Activated naive CD4-positive, alpha-beta T cell treated with anti-CD3 and anti-CD28 coated beads, Interleukin-2, amount 10 ng/mL, durations not matched to agents 7 days and 5 days (primary cell): ENCODE results near the gene FXYD2.
"Not testable (repeated sequence)": the region's sequence is repeated elsewhere in the genome, so short reads cannot be mapped to it uniquely, and the experiment has no call there.

Experiments
- CTCF ChIA-PET: fragments of 350-600 bp; sonication (Branson Sonifier 250); formaldehyde crosslinking; loops from one replicate; lab custom pipeline; 2021; ENCODE audit warnings: antibody characterized with exemption; lab: Charles Lee
- DNase-seq: peaks from one replicate; pipeline ENCODE4 v3.0.0-alpha.2; 2020
- H3K27ac Mint-ChIP-seq: one replicate; pipeline ENCODE4 v1.8.0; 2021; ENCODE audit warnings: mild to moderate bottlenecking, moderate library complexity, mixed read lengths
- H3K27me3 Mint-ChIP-seq: one replicate; pipeline ENCODE4 v1.8.0; 2021; ENCODE audit warnings: mild to moderate bottlenecking, mixed read lengths
- H3K36me3 Mint-ChIP-seq: one replicate; pipeline ENCODE4 v1.8.0; 2021; ENCODE audit warnings: mixed read lengths
- H3K4me1 Mint-ChIP-seq: one replicate; pipeline ENCODE4 v1.8.0; 2021; ENCODE audit warnings: mixed read lengths
- H3K4me3 Mint-ChIP-seq: one replicate; pipeline ENCODE4 v1.8.0; 2021; ENCODE audit warnings: mild to moderate bottlenecking, moderate library complexity, mixed read lengths
- H3K9me3 Mint-ChIP-seq: one replicate; pipeline ENCODE4 v1.8.0; 2021; ENCODE audit warnings: mixed read lengths

FXYD2 gene

GRCh38 chr11:117818041-117818873 is 6.3 kb downstream of the FXYD2 start:
- H3K4me3 Mint-ChIP-seq, result no peak overlapping the region
- CTCF ChIA-PET, result interaction anchor here (0.6 to 11.5 kb wide), 17 partner anchors 10 to 484 kb away, joined by 3 to 270 read pairs (median 6); partner anchors contain the start of gene DSCAML1
- no peak for DNase-seq
- H3K27me3 Mint-ChIP-seq, result peaks cover 4% of the 10 kb centered on the region
- H3K27ac Mint-ChIP-seq, result peak overlapping the region; percentile 80
- H3K4me1 Mint-ChIP-seq, result peaks cover 61% of the 10 kb centered on the region
- no peaks in the 10 kb centered on the region for H3K9me3 Mint-ChIP-seq
- no peaks in the 10 kb centered on the region for H3K36me3 Mint-ChIP-seq

DNA sequence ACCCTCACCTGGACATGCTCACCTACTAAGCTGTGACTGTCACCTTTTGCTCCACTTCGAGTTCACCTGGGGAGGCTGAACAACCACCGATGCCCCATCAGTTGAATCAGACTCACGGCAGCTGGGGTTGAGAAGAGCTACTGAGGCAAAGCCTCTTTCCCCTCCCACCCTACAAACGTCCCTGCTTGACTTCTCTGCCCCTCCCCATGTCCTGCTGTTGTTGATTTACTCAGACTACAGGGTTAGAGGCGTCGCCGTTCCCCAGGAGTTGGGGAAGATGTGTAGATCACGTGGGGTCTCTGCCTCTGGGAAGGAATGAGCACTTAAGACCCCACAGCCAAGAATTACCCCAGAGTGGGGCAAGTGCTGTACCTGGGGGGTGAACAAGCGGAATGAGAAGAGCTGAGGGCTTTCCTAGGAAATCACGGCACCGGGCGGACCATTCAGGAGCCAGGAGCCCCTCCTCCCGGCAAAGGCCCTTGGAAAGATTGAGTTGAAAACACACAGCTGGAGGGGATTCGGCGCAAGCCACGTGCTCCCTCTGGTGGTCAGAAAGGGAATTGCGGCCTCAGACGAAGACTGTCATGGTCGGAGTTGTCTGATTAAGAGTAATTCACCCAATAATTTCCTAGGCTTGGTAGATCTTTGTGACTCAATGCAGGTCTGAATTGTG is 7.0 kb downstream of the FXYD2 start:
- Mint-ChIP-seq H3K27me3 (peaks cover 4% of the 10 kb centered on the region), H3K36me3 (no peaks in the 10 kb centered on the region), H3K4me1 (peaks cover 54% of the 10 kb centered on the region), H3K4me3 (no peak overlapping the region), H3K27ac (peak overlapping the region; percentile 80), H3K9me3 (no peaks in the 10 kb centered on the region)
- DNase-seq, result peak; percentile 88
- CTCF ChIA-PET, result interaction anchor here (0.8 to 11.5 kb wide), 15 partner anchors 10 to 397 kb away, joined by 3 to 270 read pairs (median 6); partner anchors contain the start of gene DSCAML1

- Mint-ChIP-seq H3K27ac (no peak overlapping the region), H3K9me3 (no peaks in the 10 kb centered on the region), H3K36me3 (no peaks in the 10 kb centered on the region), H3K27me3 (peaks cover 2% of the 10 kb centered on the region), H3K4me1 (peaks cover 49% of the 10 kb centered on the region), H3K4me3 (no peak overlapping the region)
- CTCF ChIA-PET, result interaction anchor here (1.0 to 11.5 kb wide), 14 partner anchors 9 to 397 kb away, joined by 3 to 270 read pairs (median 6); no protein-coding TSS in a partner anchor
- no peak for DNase-seq
These were observed 7.6 kb downstream of the FXYD2 start for GRCh38 chr11:117816846-117817367.

- Mint-ChIP-seq H3K4me3 (no peak overlapping the region), H3K4me1 (peaks cover 47% of the 10 kb centered on the region), H3K27ac (peak overlapping the region; percentile 84), H3K36me3 (no peaks in the 10 kb centered on the region), H3K27me3 (no peaks in the 10 kb centered on the region), H3K9me3 (no peaks in the 10 kb centered on the region)
- no peak for DNase-seq
- CTCF ChIA-PET, result interaction anchor here (0.7 to 11.5 kb wide), 11 partner anchors 8 to 390 kb away, joined by 3 to 270 read pairs (median 5); no protein-coding TSS in a partner anchor
These were observed 8.3 kb downstream of the FXYD2 start for GRCh38 chr11:117816151-117816741.

DNA sequence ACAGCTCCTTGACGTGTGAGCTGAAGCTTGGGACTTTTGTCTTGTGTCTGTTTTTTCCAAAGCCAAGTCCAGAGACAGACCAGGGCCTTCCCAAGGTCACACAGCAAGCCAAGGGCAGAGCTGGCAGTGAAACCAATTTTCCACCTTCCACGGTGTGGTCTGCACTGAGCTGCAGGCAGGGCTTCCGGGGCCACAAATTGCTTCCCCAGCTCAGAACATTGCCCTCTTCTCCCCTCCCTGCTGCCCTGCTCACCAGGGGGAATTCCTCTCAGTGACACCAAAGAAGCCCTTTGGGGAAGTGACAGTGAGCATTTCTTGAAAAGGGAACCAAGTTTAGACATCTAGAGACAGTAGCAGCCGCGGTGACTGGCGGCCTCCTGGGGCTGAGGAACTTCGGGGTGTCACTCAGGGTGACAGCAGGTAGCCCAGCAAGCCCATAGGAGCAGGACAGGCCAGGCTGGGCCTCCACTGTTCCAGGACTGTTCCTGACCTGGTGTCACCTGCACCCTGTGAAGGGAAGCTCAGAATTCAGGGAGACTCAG is 9.2 kb downstream of the FXYD2 start:
- peak; percentile 72 for DNase-seq
- CTCF ChIA-PET, result interaction anchor here (0.7 to 11.5 kb wide), 11 partner anchors 7 to 390 kb away, joined by 3 to 270 read pairs (median 5); no protein-coding TSS in a partner anchor
- Mint-ChIP-seq H3K4me3 (peak overlapping the region; percentile 51), H3K4me1 (peaks cover 47% of the 10 kb centered on the region), H3K27me3 (peaks cover 7% of the 10 kb centered on the region), H3K27ac (peak overlapping the region; percentile 84), H3K9me3 (no peaks in the 10 kb centered on the region), H3K36me3 (no peaks in the 10 kb centered on the region)

DNA sequence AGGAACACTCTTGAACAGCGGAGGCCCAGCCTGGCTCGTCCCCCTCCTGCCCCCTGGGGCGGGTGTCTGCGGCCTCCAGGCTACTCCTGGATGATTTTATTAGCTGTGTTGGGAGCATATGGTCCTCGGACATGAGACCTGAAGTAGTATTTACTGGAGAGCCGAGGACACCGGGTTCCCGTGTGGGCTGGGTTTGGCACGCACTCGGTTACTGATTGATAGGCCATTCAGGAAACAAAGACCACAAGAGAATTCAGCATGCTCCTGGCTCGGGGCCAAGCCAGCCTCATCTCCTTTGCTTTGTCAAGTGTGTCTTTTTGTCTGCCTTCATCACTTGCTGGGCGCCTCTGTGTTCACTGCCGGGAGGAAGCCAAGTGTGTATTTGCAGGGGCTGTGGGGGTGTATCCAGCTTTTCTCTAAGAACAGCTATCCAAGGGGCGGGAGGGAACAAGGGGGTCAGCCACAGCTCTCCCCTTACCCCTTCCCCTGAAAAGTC is 9.7 kb downstream of the FXYD2 start:
- peak; percentile 83 for DNase-seq
- peak overlapping the region; percentile 51 for H3K4me3 Mint-ChIP-seq
- peaks cover 46% of the 10 kb centered on the region for H3K4me1 Mint-ChIP-seq
- peak overlapping the region; percentile 84 for H3K27ac Mint-ChIP-seq
- H3K9me3 Mint-ChIP-seq, result no peaks in the 10 kb centered on the region
- no peaks in the 10 kb centered on the region for H3K36me3 Mint-ChIP-seq
- peaks cover 12% of the 10 kb centered on the region for H3K27me3 Mint-ChIP-seq
- CTCF ChIA-PET, result interaction anchor here (0.7 to 11.5 kb wide), 9 partner anchors 7 to 389 kb away, joined by 3 to 270 read pairs (median 5); no protein-coding TSS in a partner anchor

- CTCF ChIA-PET, result interaction anchor here (5.6 to 11.5 kb wide), 3 partner anchors 6 to 238 kb away, joined by 44 to 270 read pairs (median 54); no protein-coding TSS in a partner anchor
- H3K4me3 Mint-ChIP-seq, result no peak overlapping the region
- H3K27ac Mint-ChIP-seq, result peak overlapping the region; percentile 84
- peaks cover 17% of the 10 kb centered on the region for H3K27me3 Mint-ChIP-seq
- H3K4me1 Mint-ChIP-seq, result peaks cover 49% of the 10 kb centered on the region
- H3K36me3 Mint-ChIP-seq, result no peaks in the 10 kb centered on the region
- no peaks in the 10 kb centered on the region for H3K9me3 Mint-ChIP-seq
- DNase-seq, result no peak
These were observed 10.3 kb downstream of the FXYD2 start for GRCh38 chr11:117814204-117814765.

- CTCF ChIA-PET, result interaction anchor here (2.0 to 7.5 kb wide), 5 partner anchors 10 to 384 kb away, joined by 7 to 270 read pairs (median 69); partner anchors contain the start of gene FXYD2
- not testable (repeated sequence) for H3K27ac Mint-ChIP-seq, H3K4me3 Mint-ChIP-seq, H3K9me3 Mint-ChIP-seq, DNase-seq, H3K36me3 Mint-ChIP-seq
- Mint-ChIP-seq H3K4me1 (peaks cover 21% of the 10 kb centered on the region), H3K27me3 (peaks cover 40% of the 10 kb centered on the region)
These were observed 14.5 kb downstream of the FXYD2 start for GRCh38 chr11:117810056-117810451.

DNA sequence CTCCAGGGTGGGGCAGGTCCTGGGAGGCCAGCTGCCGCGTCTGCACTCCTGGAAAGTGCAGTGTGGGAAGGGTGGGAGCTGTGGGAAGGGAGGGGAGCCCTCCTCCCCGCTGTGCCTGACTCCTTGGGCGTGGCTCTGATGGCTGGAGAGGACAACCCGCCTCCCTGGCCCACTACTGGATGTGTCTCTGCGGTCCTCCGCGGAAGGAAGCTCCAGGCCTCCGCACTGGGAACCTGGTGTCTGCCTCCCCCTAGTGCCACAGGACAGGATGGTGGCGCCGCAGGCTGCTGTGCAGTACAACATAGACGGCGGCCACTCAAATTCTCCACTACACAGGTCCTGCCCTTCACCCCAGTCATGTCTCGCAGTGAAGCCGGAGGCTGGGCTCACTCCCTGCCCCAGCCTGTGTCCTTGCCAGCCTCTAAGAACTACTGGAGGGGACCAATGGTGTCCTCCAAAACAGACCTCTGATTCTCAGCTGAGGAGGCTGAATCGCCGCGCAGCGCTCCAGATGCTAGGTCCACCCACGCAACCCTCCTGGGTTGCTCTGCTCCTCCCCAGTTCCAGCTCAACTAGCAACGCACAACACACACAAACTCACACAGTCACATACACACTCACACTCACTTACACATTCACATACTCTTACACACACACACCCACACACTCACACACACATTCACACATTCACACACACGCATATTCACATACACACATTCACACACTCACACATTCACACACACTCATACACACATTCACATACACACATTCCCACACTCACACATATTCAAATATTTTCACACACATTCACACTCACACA is 15.1 kb downstream of the FXYD2 start:
- CTCF ChIA-PET, result interaction anchor here (1.1 to 7.5 kb wide), 13 partner anchors 10 to 386 kb away, joined by 3 to 270 read pairs (median 5); partner anchors contain the start of gene FXYD2
- Mint-ChIP-seq H3K36me3 (no peaks in the 10 kb centered on the region), H3K9me3 (no peaks in the 10 kb centered on the region), H3K4me3 (no peak overlapping the region), H3K27me3 (peaks cover 46% of the 10 kb centered on the region), H3K4me1 (peaks cover 14% of the 10 kb centered on the region), H3K27ac (no peak overlapping the region)
- peak; percentile 70 for DNase-seq

GRCh38 chr11:117808784-117809183 is 15.8 kb downstream of the FXYD2 start:
- Mint-ChIP-seq H3K27ac (no peak overlapping the region), H3K4me3 (no peak overlapping the region), H3K9me3 (no peaks in the 10 kb centered on the region), H3K36me3 (no peaks in the 10 kb centered on the region), H3K4me1 (peaks cover 11% of the 10 kb centered on the region), H3K27me3 (peaks cover 51% of the 10 kb centered on the region)
- no peak for DNase-seq
- CTCF ChIA-PET, result interaction anchor here (0.7 to 7.5 kb wide), 18 partner anchors 10 to 385 kb away, joined by 3 to 270 read pairs (median 4); partner anchors contain the start of gene FXYD2

GRCh38 chr11:117807482-117808327 is 16.8 kb downstream of the FXYD2 start:
- Mint-ChIP-seq H3K27me3 (peaks cover 53% of the 10 kb centered on the region), H3K9me3 (no peaks in the 10 kb centered on the region), H3K36me3 (no peaks in the 10 kb centered on the region), H3K27ac (no peak overlapping the region), H3K4me1 (peaks cover 9% of the 10 kb centered on the region), H3K4me3 (no peak overlapping the region)
- peak; percentile 83 for DNase-seq
- CTCF ChIA-PET, result interaction anchor here (0.6 to 7.5 kb wide), 43 partner anchors 9 to 697 kb away, joined by 3 to 270 read pairs (median 4); partner anchors contain the start of genes DSCAML1 and FXYD2
